Activated naive CD4-positive, alpha-beta T cell treated with Interleukin-2 at 50 U/mL for 16 hours (primary cell): Measurements from ENCODE around the gene LHX3.
"Not testable (repeated sequence)": the region's sequence is repeated elsewhere in the genome, so short reads cannot be mapped to it uniquely, and the experiment has no call there.

ENCODE experiments used
- DNase-seq: peaks from one replicate; pipeline ENCODE4 v3.0.0-alpha.2; 2020

The LHX3 gene

GRCh38 chr9:136151848-136152542 is 52.9 kb downstream of the LHX3 start:
- DNase-seq = no peak

DNA sequence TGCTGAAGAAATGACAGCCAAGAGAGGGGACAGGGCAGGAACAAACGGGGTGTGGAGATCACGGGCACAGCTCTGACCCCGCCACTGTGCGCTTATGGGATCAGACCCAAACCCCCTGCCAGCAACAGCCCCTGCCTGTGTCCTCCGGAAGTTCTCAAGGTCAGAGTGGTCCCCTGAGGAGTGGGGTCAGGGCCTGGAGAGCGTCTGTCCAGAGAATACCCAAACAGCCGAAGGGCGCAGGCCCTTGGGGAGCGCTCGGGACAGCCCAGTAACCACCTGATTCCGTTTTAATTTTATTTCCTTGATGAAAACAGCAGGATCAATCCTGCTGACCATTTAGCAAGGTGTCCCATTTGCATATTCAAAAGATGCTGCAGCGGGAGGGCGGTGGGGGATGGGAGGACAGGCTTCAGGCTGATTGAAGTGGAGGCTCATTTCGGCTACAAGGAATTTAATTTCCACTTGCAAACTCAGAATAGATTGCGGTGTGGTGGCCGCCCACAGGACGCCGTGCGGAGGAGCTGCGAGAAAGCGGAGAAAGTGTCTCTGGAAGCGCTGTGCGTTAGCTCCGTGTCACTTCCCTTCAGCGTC is 53.6 kb downstream of the LHX3 start:
- no peak for DNase-seq

GRCh38 chr9:136150664-136151213 is 54.2 kb downstream of the LHX3 start:
- DNase-seq = not testable (repeated sequence)

GRCh38 chr9:136149853-136150252 is 55.1 kb downstream of the LHX3 start:
- DNase-seq = no peak

GRCh38 chr9:136149337-136149736 is 55.6 kb downstream of the LHX3 start:
- DNase-seq = no peak

DNA sequence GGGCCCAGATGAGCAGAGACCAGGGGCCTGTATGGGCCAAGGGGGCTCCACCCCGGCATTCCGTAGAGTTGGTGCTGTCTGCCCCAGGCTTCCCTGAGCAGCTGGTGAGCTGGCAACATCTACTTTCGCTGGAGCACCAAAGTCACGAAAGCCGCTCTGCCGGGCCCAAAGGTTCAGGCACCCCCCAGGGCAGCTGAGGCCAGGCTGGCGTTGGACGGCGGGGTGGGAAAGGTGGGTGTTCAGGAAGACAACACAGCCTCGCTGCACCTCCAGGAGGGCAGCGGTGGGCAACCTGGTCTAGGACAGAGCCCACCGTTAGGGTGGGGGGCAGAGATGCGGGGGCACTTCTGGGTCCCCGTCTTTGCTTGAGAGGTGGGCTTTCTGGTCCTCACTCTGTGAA is 56.2 kb downstream of the LHX3 start:
- no peak for DNase-seq

GRCh38 chr9:136147890-136148714 is 56.8 kb downstream of the LHX3 start:
- no peak for DNase-seq

DNA sequence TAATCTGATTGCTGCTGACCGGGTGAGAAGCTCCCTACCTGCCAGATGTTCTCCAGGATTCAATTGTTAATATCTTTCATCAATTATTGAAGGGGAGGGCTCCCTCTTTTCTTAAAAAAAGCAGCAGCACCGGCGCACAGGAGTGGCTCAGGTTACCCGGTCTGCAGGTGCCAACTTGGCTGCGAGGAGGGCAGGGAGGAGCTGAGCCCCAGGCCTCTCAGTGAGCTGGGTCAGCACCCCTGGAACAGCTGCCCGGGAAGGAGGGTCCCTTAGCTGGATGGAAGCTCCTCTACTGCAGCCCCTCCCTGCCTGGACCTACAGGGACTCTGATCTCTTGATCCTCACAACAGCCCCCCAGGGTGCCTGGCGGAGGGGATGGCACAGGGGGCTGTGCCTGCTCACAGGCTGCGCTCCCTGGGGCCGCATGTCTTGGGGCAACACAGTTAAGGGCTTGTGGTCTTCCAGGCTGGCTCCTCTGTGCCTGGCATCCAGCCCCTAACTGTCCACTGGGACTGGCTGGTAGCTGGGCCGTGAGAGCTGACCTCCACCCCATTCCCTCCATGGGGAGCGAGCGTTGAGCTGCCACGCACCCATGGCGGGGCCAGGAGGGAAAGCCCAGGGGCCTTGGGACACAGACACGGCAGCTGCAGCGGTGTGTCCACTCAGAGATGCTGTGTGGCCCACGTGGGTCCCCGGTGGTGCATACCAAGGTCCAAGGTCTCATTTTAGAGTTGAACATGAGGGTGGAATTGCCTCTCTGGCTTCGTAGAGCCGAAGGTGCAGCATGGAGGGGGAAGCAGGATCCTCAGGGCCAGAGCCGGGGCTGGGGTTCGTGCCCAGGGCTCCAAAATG is 57.7 kb downstream of the LHX3 start:
- no peak for DNase-seq
